T-helper 2 cell treated with Interferon-gamma antibody and Interleukin-4, amounts not matched to agents 100 ng/mL and 5 ng/mL, for 36 hours (primary cell): ENCODE results near the gene RNF123. TPM values are rescaled to one million over a fixed set of nuclear protein-coding genes. Genes with fewer than 3 reads are reported as not detected.
"Not testable (repeated sequence)": the region's sequence is repeated elsewhere in the genome, so short reads cannot be mapped to it uniquely, and the experiment has no call there.

Source experiments
- intact Hi-C: fragments of 100-400 bp; cut with micrococcal nuclease; formaldehyde crosslinking; loops from one replicate; pipeline ENCODE4 v1.15.1; 2023
- total RNA-seq: library from RNA; stranded (reverse); gene quantifications from 2 replicates; pipeline ENCODE4 v1.2.3, GENCODE V29; 2022

Gene RNF123
- total RNA-seq, 1 donor from 2014 or later = 44.1 TPM

- intact Hi-C loops = no loop called here
Observed at GRCh38 chr3:49675912-49676311, 13.4 kb upstream of the RNF123 start.

DNA sequence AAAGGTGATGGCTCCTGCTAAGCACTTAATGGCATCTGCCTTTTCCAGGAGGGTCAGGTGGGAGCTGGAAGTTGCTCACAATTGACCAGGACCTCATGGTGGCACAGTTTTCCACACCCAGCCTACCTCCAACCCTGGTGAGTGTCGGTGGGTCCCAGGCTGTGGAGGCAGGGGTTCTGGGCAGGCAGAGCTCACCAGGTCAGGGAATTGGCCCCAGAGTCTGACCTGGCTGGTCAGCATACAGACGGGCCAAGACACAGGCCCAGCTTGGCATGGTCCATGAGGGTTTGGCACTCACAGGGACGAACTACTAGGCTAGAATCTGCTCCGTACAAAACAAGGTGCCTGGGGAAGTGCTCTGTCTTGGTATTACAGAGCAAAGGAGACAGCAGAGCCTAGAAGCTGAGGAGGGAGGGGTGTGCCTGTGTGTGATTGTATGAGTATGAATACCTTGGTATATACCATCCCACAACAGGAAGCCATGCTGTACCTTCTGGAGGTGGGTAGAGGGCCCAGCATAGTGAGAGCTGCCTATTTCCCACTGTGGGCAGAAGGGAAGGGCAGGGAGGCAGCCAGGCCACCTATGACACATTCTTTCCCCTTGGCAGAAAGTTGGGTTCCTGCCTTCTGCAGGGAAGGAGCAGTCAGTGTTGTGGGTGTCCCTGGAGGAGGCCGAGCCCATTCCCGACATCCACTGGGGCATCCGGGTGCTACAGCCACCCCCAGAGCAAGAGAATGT is 8.7 kb upstream of the RNF123 start:
- intact Hi-C loops = no loop called here

GRCh38 chr3:49681232-49681522 is 8.2 kb upstream of the RNF123 start:
- intact Hi-C loops = no loop called here

- intact Hi-C loops = no loop called here
Observed at GRCh38 chr3:49681543-49681942, 7.8 kb upstream of the RNF123 start.

DNA sequence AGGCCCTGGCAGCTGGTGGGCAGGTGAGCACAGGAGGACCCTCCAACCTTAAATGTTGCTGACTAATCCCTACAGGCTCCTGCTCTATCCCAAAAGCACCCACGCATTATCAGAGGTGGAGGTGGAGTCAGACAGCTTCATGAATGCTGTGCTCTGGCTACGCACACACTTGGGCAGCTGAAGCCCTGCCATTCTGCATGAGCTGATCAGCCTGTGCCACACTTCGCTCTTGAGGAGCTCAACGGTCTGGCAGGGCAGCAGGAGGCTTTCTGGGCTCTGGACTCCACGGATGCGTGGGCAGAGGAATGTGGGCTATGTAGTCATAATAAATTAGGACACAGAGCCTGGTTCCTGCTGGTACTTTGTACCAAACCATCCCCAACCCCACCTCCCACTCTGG is 6.2 kb upstream of the RNF123 start:
- intact Hi-C loops = no loop called here

DNA sequence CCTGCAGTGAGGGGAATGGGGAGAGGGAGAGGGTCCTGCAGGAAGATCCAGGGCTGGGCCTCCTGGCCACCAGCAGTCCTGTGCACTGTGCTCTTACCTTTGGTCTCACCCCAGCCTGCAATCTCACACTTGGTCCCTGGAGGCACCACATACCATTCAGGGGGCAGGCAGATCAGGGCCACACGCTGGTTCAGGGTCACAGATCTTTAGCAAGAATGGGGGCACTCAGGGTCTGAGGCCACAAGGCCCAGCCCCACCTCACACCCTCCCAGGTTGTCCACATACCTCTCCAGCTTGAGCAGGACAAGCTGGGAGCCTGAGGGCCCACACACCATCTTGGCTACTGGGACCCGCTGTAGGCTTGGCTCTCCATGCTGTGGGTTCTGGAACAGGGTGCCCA is 4.9 kb upstream of the RNF123 start:
- intact Hi-C loops = not testable (repeated sequence)

- intact Hi-C loops = not testable (repeated sequence)
Observed at GRCh38 chr3:49685103-49685502, 4.3 kb upstream of the RNF123 start.

DNA sequence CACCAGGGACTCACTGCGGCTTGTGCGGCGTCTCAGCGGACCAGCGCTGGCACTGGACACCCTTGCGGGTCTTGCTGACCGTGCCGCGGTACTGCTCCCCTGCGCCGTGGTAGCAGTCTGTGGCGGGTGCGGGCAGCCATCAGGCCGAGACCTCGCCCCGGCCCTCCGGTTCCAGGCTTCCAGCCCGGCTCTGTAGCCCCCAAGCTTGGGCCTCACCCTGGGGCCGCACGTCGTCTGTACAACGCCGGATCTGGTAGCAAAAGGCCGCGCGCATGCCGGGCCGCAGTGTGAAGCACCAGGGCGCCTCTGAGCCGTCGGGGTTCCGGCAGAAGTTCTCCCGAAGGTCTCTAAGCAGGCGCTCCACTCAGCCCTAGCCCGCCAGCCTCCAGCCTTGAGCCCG is 3.5 kb upstream of the RNF123 start:
- intact Hi-C loops = not testable (repeated sequence)

- intact Hi-C loops = not testable (repeated sequence)
Observed at GRCh38 chr3:49686346-49686745, 3.0 kb upstream of the RNF123 start.

- intact Hi-C loops = not testable (repeated sequence)
Observed at GRCh38 chr3:49686769-49687423, 2.5 kb upstream of the RNF123 start.

- intact Hi-C loops = not testable (repeated sequence)
Observed at GRCh38 chr3:49687424-49687795, 1.9 kb upstream of the RNF123 start.

- intact Hi-C loops = loop anchor here (1.0 kb wide), 1 partner anchor 14 kb away; the partner anchor contains the start of gene APEH
Observed at GRCh38 chr3:49688338-49689045, 865 bp upstream of the RNF123 start.

GRCh38 chr3:49689908-49690624 is 709 bp downstream of the RNF123 start:
- intact Hi-C loops = loop anchor here (1.0 kb wide), 1 partner anchor 16 kb away; the partner anchor contains the start of gene APEH

DNA sequence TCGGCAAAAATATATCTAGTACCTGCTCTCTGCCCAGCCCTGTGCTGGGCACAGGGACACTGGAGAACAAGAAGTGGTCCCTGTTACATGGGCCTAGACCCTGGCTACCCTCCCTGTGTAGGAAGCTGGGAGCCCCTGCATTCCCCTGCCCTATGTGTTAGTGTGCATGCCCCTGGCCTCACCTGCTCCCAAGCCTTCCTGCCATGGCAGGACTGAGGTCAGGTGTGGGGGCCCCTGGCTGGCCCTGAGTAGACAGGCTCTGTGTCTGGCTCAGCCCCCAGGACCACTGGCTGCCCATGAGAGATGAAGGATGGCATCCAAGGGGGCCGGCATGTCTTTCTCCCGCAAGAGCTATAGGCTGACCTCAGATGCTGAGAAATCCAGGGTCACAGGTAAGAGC is 1.5 kb downstream of the RNF123 start:
- intact Hi-C loops = not testable (repeated sequence)

GRCh38 chr3:49691481-49691880 is 2.1 kb downstream of the RNF123 start:
- intact Hi-C loops = not testable (repeated sequence)

GRCh38 chr3:49694409-49695070 is 5.2 kb downstream of the RNF123 start:
- intact Hi-C loops = not testable (repeated sequence)

- intact Hi-C loops = not testable (repeated sequence)
Observed at GRCh38 chr3:49695350-49696015, 6.1 kb downstream of the RNF123 start.

DNA sequence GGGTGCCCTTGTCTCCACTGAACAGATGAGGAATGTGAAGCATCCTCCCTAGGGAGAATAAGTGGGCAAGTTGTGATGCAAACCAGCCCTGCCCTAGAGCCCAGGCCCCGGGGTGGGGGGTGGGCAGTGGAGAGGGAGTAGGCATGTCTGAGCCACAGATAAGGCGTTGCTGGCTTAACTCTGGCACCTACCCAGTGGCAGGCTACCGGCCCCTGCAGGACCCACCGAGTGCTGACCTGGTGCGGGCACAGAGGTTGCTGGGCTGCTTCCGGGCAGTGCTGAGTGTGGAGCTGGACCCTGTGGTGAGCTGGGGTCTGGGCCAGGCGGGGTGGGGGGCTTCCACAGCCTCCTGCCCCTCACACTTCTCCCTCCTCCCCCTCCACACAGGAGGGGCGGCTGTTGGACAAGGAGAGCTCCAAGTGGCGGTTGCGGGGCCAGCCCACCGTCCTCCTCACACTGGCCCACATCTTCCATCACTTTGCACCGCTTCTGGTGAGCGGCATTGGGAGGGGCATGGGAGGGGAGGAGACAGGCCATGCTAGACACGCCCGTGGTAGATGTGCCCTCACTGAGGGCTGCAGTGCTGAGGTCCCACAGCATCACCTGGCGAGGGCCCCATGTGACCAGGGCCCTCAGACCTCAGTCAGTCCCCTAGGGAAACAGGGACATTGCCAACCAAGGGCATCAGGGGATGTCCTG is 10.1 kb downstream of the RNF123 start:
- intact Hi-C loops = no loop called here

- intact Hi-C loops = no loop called here
Observed at GRCh38 chr3:49700014-49700413, 10.7 kb downstream of the RNF123 start.
